GM12873 (cell line): ENCODE data around the gene DGKB.

Experiments used
- TF ChIP-seq, protein P1 (sequence below): IDR thresholded peaks from 2 replicates; pipeline ENCODE4 v1.5.1; 2012; ENCODE audit warnings: low read depth, mild to moderate bottlenecking, moderate library complexity, low read length, control low read depth; ENCODE audit not compliant: insufficient read depth; ENCODE audit errors: missing control alignments

DGKB gene

DNA sequence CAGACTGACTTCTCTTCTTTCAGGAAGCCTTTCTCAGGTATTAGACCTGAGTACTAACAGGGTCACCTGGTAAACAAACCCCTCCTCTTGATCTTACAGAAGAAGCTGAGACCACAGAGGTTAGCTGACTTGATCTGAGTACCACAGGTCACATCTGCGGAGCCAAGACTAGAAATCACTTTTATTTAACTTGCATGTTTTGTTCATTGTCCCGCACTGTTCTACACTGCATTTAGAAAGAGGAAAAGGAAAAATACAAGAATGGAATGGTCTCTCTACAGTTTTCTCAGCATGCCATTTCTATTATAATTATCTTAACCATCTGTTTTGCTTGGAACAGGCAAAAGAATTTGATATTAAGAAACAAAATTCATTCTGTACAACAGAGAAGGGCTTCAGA is 667.5 kb downstream of the DGKB start:
- TF ChIP-seq, protein P1, sequence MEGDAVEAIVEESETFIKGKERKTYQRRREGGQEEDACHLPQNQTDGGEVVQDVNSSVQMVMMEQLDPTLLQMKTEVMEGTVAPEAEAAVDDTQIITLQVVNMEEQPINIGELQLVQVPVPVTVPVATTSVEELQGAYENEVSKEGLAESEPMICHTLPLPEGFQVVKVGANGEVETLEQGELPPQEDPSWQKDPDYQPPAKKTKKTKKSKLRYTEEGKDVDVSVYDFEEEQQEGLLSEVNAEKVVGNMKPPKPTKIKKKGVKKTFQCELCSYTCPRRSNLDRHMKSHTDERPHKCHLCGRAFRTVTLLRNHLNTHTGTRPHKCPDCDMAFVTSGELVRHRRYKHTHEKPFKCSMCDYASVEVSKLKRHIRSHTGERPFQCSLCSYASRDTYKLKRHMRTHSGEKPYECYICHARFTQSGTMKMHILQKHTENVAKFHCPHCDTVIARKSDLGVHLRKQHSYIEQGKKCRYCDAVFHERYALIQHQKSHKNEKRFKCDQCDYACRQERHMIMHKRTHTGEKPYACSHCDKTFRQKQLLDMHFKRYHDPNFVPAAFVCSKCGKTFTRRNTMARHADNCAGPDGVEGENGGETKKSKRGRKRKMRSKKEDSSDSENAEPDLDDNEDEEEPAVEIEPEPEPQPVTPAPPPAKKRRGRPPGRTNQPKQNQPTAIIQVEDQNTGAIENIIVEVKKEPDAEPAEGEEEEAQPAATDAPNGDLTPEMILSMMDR = no peak

DNA sequence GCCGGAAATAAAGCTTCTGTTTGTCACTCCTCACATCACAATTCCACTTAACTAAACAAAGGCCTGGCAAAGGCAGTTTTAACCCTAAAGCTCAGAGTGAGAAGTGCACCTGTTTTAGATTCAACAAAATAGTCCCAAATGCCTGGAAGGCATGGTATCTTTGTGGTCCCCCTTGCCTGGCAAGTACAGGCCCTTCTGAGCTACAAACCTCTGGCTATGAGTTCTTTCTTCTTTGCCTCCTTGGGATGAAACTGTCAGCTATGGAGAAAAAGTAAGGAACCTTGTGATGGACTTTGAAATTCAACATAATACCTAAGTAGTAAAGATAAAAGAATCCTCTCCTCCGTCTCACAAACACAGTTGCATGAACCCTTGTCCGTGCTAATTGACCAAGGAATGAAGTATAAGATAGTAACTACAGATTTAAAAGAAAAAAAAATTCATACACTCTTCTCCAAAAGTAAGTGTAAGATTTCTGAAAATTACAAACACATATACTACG is 668.6 kb downstream of the DGKB start:
- TF ChIP-seq, protein P1 = no peak

DNA sequence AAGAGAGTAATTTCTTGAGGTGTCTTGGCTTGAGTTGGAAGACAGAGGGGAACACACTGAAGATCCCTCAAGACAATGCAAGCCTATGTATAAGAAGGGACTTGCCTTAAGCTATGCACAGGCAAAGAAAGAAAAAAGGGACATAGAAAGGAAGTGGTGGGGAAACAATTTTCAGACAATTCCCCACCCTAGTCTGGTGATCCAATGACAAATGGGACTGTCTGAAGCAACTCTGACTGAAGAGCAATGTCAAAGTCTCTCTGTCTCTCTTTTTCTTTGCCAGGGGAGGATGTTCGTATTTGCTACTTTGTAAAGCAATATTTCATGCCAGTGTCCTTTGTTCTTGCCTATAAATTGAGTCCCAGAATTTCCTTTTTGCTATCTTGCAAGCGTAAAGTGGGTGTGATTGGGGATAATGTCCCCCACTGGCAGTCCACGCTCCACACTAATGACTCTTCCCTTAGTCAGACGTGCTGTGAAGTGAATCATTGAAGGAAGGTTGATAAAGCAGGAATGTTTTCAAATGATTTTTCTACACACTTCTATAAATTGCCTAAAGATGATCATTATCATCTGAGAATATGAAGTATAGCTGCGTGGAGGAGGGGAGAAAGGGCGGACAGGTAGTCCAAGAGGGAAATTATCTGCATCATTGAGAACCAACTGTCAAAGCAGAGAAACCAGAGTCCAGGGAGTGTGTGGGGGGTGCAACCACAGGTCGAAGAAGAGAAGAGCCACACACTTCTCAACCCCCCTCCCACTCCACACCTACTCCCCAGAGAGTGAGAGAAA is 669.3 kb downstream of the DGKB start:
- TF ChIP-seq, protein P1 = no peak

DNA sequence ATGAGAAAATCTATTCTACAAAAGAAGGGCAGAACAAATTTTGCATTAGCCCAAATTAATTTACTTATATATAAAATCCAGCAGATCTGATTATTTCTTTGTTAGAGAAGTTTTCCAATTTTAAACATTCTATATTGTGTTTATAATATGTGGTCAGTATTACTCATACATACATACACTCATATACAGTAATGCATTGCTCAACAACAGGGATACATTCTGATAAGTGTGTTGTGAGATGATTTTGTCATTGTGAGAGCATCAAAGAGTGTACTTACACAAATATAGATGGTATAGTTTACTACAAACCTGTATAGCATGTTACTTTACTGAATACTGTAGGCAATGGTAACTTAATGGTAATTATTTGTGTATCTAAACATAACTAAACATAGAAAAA is 673.5 kb downstream of the DGKB start:
- TF ChIP-seq, protein P1 = no peak

DNA sequence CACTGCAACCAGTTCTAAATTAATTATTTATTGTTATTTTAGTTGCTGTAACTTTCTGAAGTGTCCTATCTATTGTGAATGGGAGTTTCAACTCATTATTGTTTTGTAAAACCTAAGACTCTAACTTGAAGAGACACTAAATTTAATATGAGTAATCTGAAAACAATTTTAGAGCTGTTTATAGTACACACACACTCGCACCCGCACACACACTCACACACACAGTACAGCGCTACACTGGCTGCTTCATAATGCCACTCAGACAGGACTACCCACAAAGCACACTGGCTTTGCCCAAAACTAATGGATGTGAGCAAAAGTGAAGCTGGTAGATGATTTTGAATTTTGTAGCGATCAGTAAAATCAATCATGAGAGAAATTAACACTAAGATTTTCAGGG is 674.2 kb downstream of the DGKB start:
- TF ChIP-seq, protein P1 = no peak

DNA sequence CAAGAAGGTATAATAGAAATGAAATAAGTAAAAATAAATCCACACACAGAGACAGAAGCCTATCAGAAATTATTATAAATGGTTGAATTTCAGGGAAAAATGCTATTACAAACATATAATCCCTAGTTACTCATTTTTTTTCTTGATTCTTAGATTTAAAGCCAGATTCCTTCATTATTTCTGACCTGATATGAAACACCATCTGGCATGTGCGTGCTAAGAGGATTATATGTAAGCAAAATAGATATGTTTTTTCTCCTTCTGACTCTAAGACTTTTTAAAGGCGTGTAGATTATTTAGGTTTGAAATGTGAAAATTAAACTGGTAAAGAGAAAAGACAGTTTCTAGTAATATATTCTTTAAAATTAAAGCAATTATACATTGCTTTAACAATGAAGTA is 676.4 kb downstream of the DGKB start:
- TF ChIP-seq, protein P1 = no peak

DNA sequence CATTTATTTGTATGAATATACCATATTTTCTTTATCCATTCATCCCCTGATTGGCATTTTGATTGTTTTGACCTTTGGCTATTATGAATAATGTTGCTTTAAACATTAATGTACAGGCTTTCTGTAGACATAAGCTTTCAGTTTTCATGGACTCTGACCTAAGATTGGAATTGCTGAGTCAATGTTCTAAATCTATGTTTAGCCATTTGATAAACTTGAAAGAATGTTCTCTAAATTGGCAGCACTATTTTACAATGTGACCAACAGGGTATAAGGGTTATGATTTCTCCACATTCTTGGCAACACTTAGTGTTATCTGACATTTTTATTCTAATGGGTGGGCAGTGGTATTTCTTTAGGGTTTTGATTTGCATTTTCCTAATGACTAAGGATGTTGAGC is 683.4 kb downstream of the DGKB start:
- TF ChIP-seq, protein P1 = no peak
